Hepatocyte (in vitro differentiated cells): Measurements from ENCODE around the gene PSME1. TPM values are rescaled to one million over a fixed set of nuclear protein-coding genes. Genes with fewer than 3 reads are reported as not detected.

Experiments
- DNase-seq: peaks from one replicate; pipeline ENCODE4 v3.0.0-alpha.2; 2016; ENCODE audit warnings: low spot score
- H2AFZ ChIP-seq: fragments of 200-600 bp; sonication (generic); 2 replicates; pipeline ENCODE4 v1.6.0; 2016; ENCODE audit warnings: antibody characterized with exemption, mild to moderate bottlenecking
- H3K27ac ChIP-seq: fragments of 200-600 bp; sonication (generic); 2 replicates; pipeline ENCODE4 v1.5.1; 2016; ENCODE audit warnings: mild to moderate bottlenecking
- H3K27me3 ChIP-seq: fragments of 200-600 bp; sonication (generic); 2 replicates; pipeline ENCODE4 v1.6.1; 2016
- H3K36me3 ChIP-seq: fragments of 200-600 bp; sonication (generic); replicated peaks from 2 replicates; pipeline ENCODE4 v1.5.1; 2016; ENCODE audit warnings: low read depth; ENCODE audit not compliant: insufficient read depth
- H3K4me1 ChIP-seq: fragments of 200-600 bp; sonication (generic); 2 replicates; pipeline ENCODE4 v1.5.1; 2016; ENCODE audit warnings: mild to moderate bottlenecking, moderate library complexity; ENCODE audit not compliant: insufficient read depth
- H3K4me2 ChIP-seq: fragments of 200-600 bp; sonication (generic); 2 replicates; pipeline ENCODE4 v1.6.0; 2016
- H3K4me3 ChIP-seq: fragments of 200-600 bp; sonication (generic); 2 replicates; pipeline ENCODE4 v1.5.1; 2016; ENCODE audit warnings: mild to moderate bottlenecking
- H3K79me2 ChIP-seq: fragments of 200-600 bp; sonication (generic); 2 replicates; pipeline ENCODE4 v1.6.0; 2017; ENCODE audit warnings: mild to moderate bottlenecking
- H3K9me2 ChIP-seq: fragments of 200-600 bp; sonication (generic); replicated peaks from 2 replicates; pipeline ENCODE4 v1.6.0; 2017; ENCODE audit warnings: mild to moderate bottlenecking; ENCODE audit not compliant: insufficient read depth
- H3K9me3 ChIP-seq: fragments of 200-600 bp; sonication (generic); 2 replicates; pipeline ENCODE4 v1.5.1; 2016; ENCODE audit warnings: low read depth, mild to moderate bottlenecking
- H4K20me1 ChIP-seq: fragments of 200-600 bp; sonication (generic); 2 replicates; pipeline ENCODE4 v1.6.0; 2016; ENCODE audit warnings: mild to moderate bottlenecking; ENCODE audit not compliant: insufficient read depth, poor library complexity, severe bottlenecking
- CTCF ChIP-seq: fragments of 200-600 bp; sonication (generic); IDR thresholded peaks from 2 replicates; pipeline ENCODE4 v1.5.1; 2016; ENCODE audit warnings: antibody characterized with exemption, mild to moderate bottlenecking; ENCODE audit not compliant: poor library complexity
- EZH2 ChIP-seq: fragments of 200-600 bp; sonication (generic); IDR thresholded peaks from 2 replicates; pipeline ENCODE4 v1.6.1; 2016; ENCODE audit warnings: antibody characterized with exemption, mild to moderate bottlenecking, borderline replicate concordance
- EZH2phosphoT487 ChIP-seq: fragments of 200-600 bp; sonication (generic); IDR thresholded peaks from one replicate; pipeline ENCODE4 v1.6.1; 2018; ENCODE audit warnings: antibody characterized with exemption, mild to moderate bottlenecking, low read depth, moderate library complexity; ENCODE audit not compliant: unreplicated experiment, severe bottlenecking
- WGBS: methylation state at CpG from one replicate; pipeline ENCODE4 v1.1.6; 2016; ENCODE audit warnings: low lambda C conversion rate; ENCODE audit errors: missing lambda C conversion rate; 5-methylcytosine and 5-hydroxymethylcytosine counted together
- polyA plus RNA-seq: library from polyadenylated mRNA; unstranded; fragments of >200 nt; fragmentation: Nextera tagmentation; extraction: Ambion mirVana; gene quantifications from 2 replicates; pipeline ENCODE4 v1.2.1, GENCODE V29; 2016
- total RNA-seq: library from RNA; depleted of rRNA; stranded (reverse); fragments of >200 nt; gene quantifications from 2 replicates; pipeline ENCODE4 v1.2.3, GENCODE V29; 2014

The PSME1 gene
- total and polyA plus RNA-seq, 2 experiments from 2014 or later, result 123 to 238 TPM

- Histone ChIP-seq H3K27me3 (no peaks in the 10 kb centered on the region), H3K4me3 (no peak overlapping the region), H3K9me2 (no peaks in the 10 kb centered on the region), H3K27ac (no peak overlapping the region), H3K79me2 (peaks cover 7% of the 10 kb centered on the region), H3K9me3 (no peaks in the 10 kb centered on the region), H3K4me1 (peaks cover 11% of the 10 kb centered on the region), H4K20me1 (no peaks in the 10 kb centered on the region), H2AFZ (no peak overlapping the region), H3K36me3 (no peaks in the 10 kb centered on the region), H3K4me2 (no peak overlapping the region)
- WGBS, result 96% methylated on average over 1 of the region's 1 CpG
- no peak for DNase-seq
- TF ChIP-seq EZH2phosphoT487 (no peak), EZH2 (no peak), CTCF (no peak)
These were observed 20.8 kb downstream of the PSME1 start for GRCh38 chr14:24156840-24157239.

- no peak for DNase-seq
- peaks cover 16% of the 10 kb centered on the region for H3K4me1 ChIP-seq
- TF ChIP-seq CTCF, result no peak
- TF ChIP-seq EZH2phosphoT487, result no peak
- no peak for TF ChIP-seq EZH2
- H4K20me1 ChIP-seq, result no peaks in the 10 kb centered on the region
- H3K36me3 ChIP-seq, result no peaks in the 10 kb centered on the region
- H3K9me3 ChIP-seq, result no peaks in the 10 kb centered on the region
- H2AFZ ChIP-seq, result no peak overlapping the region
- no peak overlapping the region for H3K4me2 ChIP-seq
- H3K27ac ChIP-seq, result no peak overlapping the region
- H3K79me2 ChIP-seq, result peaks cover 11% of the 10 kb centered on the region
- no peak overlapping the region for H3K4me3 ChIP-seq
- H3K27me3 ChIP-seq, result no peaks in the 10 kb centered on the region
- WGBS, result 93% methylated on average over 12 of the region's 12 CpGs
- H3K9me2 ChIP-seq, result no peaks in the 10 kb centered on the region
These were observed 21.3 kb downstream of the PSME1 start for GRCh38 chr14:24157331-24157730.

DNA sequence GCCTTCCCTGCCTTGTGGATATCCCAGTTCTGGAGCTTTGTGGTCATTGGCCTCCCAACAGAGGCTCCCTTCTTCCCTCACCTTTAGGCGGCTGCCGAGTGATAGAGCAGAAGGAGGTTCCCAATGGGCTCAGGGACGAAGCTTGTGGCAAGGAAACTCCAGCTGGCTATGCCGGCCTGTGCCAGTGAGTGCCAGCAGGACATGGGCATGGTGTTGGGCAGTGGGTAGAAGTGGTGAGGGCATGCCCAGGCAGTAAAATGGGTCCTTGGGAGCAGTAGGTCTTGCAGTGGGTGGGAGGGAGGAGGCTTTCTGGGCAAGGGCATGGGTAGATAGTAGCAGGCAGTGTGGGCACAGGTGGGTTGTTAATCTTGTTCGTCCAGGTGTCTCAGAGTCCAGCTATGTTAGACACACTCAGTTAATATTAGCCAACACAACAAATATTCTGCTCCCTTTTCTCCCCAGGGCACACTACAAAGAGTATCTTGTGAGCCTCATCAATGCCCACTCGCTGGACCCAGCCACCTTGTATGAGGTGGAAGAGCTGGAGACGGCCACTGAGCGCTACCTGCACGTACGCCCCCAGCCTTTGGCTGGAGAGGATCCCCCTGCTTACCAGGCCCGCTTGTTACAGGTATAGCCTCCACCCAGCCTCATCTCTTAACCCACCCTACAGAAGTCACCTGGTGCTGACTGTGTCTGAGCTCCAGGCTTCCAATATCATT lies 23.9 kb downstream of the PSME1 start:
- H3K27me3 ChIP-seq, result no peaks in the 10 kb centered on the region
- DNase-seq, result no peak
- H3K27ac ChIP-seq, result peak overlapping the region; percentile 75
- WGBS, result 95% methylated on average over 11 of the region's 11 CpGs
- H3K9me2 ChIP-seq, result no peaks in the 10 kb centered on the region
- H3K4me2 ChIP-seq, result no peak overlapping the region
- peaks cover 25% of the 10 kb centered on the region for H3K79me2 ChIP-seq
- no peak overlapping the region for H3K4me3 ChIP-seq
- peaks cover 5% of the 10 kb centered on the region for H4K20me1 ChIP-seq
- TF ChIP-seq CTCF (no peak), EZH2phosphoT487 (no peak), EZH2 (no peak)
- no peaks in the 10 kb centered on the region for H3K36me3 ChIP-seq
- H2AFZ ChIP-seq, result no peak overlapping the region
- peaks cover 16% of the 10 kb centered on the region for H3K4me1 ChIP-seq
- no peaks in the 10 kb centered on the region for H3K9me3 ChIP-seq
